Stomach (tissue), 4 donors: ENCODE measurements around the gene ADD1.

Experiments
- EP300 ChIP-seq: sonication (generic); formaldehyde crosslinking; IDR thresholded peaks from one replicate; pipeline ENCODE4 v1.6.1; 2017; ENCODE audit warnings: antibody characterized with exemption
- TF ChIP-seq, protein P1 (sequence below), 7 experiments: fragments of 450-650 bp in 4 of 7; fragments of 200-600 bp in 3 of 7; sonication (generic) in 3 of 7; IDR thresholded peaks; one replicate each; pipeline ENCODE4 v1.5.1; 2016 to 2019; ENCODE audit warnings: antibody characterized with exemption in 7 of 7, control low read depth in 2 of 7, mild to moderate bottlenecking in 1 of 7

DNA sequence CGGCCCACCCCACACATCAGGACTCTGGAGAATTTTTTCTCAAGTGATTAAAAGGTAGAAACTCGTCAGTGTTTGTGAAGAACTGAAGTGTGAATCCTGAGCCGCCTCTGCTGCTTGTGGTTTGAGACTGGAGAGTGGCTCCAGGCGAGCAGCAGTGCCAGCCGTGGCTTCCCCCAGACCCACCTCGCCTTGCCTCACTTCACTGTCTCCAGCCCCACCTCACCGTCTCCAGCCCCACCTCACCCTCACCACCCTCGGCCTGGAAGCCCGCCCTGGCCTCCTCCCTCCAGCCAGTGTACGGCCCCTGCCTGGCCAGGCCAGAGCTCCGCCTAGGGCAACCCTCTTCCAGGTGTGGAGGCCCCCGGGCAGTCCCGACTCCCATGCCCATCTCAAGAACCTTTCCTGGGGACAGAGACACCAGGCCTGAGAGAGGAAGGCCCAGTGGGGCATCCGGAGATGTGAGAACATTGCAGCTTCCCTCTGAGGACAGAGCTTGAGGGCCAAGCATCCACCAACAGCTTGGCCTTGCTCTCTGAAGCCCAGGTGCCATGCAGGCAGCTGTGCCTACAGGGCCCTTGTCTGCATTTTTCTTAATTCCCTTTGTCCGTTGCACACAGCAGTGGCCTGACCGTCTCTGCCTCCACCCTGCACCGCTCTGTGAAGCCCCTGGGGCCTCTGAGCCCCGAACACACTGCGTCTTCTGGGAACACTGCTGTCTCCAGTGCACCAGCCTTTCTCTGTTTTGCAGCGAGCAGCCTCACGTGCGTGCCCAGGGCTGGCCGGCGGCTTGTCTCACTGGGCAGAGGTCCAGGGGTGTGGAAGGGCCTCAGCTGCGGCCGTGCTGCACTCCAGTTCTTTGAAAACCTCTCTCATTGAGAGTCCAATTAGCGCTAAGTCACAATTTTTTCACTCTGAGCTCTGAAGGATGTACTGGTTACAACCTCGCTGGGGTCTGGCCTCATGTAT lies 37.0 kb upstream of the ADD1 start:
- TF ChIP-seq EP300 = no peak
- TF ChIP-seq, protein P1, sequence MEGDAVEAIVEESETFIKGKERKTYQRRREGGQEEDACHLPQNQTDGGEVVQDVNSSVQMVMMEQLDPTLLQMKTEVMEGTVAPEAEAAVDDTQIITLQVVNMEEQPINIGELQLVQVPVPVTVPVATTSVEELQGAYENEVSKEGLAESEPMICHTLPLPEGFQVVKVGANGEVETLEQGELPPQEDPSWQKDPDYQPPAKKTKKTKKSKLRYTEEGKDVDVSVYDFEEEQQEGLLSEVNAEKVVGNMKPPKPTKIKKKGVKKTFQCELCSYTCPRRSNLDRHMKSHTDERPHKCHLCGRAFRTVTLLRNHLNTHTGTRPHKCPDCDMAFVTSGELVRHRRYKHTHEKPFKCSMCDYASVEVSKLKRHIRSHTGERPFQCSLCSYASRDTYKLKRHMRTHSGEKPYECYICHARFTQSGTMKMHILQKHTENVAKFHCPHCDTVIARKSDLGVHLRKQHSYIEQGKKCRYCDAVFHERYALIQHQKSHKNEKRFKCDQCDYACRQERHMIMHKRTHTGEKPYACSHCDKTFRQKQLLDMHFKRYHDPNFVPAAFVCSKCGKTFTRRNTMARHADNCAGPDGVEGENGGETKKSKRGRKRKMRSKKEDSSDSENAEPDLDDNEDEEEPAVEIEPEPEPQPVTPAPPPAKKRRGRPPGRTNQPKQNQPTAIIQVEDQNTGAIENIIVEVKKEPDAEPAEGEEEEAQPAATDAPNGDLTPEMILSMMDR (IDR thresholded peaks at IDR 0.05) = no peak
